Naive B cell (primary cell): Measurements from ENCODE around the gene TRDMT1. TPM values are rescaled to one million over a fixed set of nuclear protein-coding genes. Genes with fewer than 3 reads are reported as not detected.

ENCODE experiments used
- ATAC-seq, 2 donors: fragments of 150-1000 bp; cut with Tn5 transposase; 2 replicates each; pipeline ENCODE4 v1.10.0; 2021; ENCODE audit warnings: low read depth in 2 of 2, mild to moderate bottlenecking in 2 of 2, moderate library complexity in 2 of 2
- DNase-seq: peaks from one replicate; pipeline ENCODE4 v3.0.0; 2022
- H3K27ac Mint-ChIP-seq, 6 donors: one replicate each; pipeline ENCODE4 v1.8.0; 2020 to 2022; ENCODE audit warnings: mild to moderate bottlenecking in 6 of 6, mixed read lengths in 6 of 6, moderate library complexity in 5 of 6, inconsistent platforms in 2 of 6
- H3K27me3 Mint-ChIP-seq, 3 donors: one replicate each; pipeline ENCODE4 v1.8.0; 2021 to 2022; ENCODE audit warnings: mixed read lengths in 3 of 3, mild to moderate bottlenecking in 1 of 3
- H3K36me3 Mint-ChIP-seq, 2 donors: one replicate each; pipeline ENCODE4 v1.8.0; 2020 to 2022; ENCODE audit warnings: mixed read lengths in 2 of 2, inconsistent platforms in 1 of 2, mild to moderate bottlenecking in 1 of 2
- H3K4me1 Mint-ChIP-seq, 3 donors: one replicate each; pipeline ENCODE4 v1.8.0; 2020 to 2022; ENCODE audit warnings: mixed read lengths in 3 of 3, inconsistent platforms in 1 of 3, mild to moderate bottlenecking in 1 of 3, moderate library complexity in 1 of 3
- H3K4me3 Mint-ChIP-seq, 8 donors: one replicate each; pipeline ENCODE4 v1.8.0; 2020 to 2022; ENCODE audit warnings: mild to moderate bottlenecking in 8 of 8, mixed read lengths in 8 of 8, moderate library complexity in 8 of 8, inconsistent platforms in 2 of 8
- H3K9me3 Mint-ChIP-seq, 7 donors: one replicate each; pipeline ENCODE4 v1.8.0; 2020 to 2022; ENCODE audit warnings: mixed read lengths in 7 of 7, mild to moderate bottlenecking in 5 of 7, inconsistent platforms in 2 of 7, moderate library complexity in 1 of 7
- polyA plus RNA-seq, 6 donors: library from polyadenylated mRNA; unstranded; fragments of 300-500 nt; fragmentation: Illumina TruSeq; gene quantifications; one replicate each; pipeline ENCODE4 v1.2.3, GENCODE V29; 2021; ENCODE audit warnings: low read depth in 6 of 6

TRDMT1 gene
- polyA plus RNA-seq, 6 donors from 2014 or later, result 6.9 to 15.5 (median 9.6) TPM

DNA sequence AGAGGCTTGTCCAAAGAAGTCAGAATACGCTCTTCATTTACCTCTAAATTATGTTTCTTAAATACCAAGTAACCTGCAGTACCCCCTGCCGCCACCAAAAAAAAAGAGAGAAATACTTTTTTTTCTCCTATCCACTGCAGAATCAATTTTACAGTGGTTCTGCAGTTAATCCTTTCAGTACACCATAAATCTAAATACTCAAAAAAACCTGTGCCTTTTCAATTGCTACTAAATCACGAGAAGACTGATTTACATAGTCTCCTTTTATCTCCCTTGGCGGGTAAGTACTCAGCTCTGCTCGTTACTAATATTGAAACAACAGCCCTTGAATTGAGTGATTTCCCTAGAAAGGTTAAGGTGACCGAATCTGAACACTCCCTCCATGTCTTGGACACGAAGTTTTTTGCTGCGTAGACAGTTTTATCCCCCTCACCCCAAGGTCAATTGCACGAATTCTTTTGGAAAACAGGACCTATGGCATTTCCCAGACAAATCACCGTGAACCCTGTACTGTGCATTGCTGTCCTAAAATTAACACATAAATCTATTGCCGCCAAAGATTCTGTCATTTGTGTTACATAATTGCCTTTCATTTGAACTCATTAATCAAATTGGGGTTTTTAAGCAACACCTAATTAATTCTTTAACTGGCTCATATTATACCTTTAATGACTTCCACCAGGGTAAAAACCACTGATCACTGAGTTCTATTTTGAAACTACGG is 26.1 kb upstream of the TRDMT1 start:
- Mint-ChIP-seq H3K36me3 (no peaks in the 10 kb centered on the region), H3K27ac (peak overlapping the region; percentile 92 to 99 (median 96)), H3K9me3 (no peaks in the 10 kb centered on the region), H3K4me1 (peaks cover 28 to 50% (median 35%) of the 10 kb centered on the region in 3 donors), H3K4me3 (peak overlapping the region; percentile 76 to 99 (median 96)), H3K27me3 (peaks cover 0 to 4% (median 2%) of the 10 kb centered on the region in 3 donors)
- ATAC-seq, result no peak
- DNase-seq, result peak; percentile 54

DNA sequence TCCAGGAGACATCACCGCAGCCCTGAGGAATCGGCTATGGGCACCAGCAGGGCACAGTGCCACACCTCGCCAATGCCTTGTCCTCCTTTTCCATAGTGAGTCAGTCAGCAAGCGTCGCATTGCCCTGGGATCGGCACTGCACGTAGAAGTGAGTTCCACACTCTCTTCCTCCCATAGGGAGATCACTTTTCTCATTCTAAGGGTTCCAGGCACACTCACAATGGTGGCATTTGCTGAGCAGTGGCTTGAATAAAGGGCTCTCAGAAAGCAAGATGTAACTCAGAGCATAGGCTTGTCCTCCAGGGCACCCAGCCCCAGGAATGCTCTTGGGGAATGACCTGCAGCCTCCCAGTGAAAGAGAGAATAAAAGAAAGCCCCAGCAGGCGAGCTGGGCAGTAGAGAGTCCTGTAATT is 25.4 kb upstream of the TRDMT1 start:
- no peak for ATAC-seq
- H3K4me1 Mint-ChIP-seq, result peaks cover 33 to 56% (median 37%) of the 10 kb centered on the region in 3 donors
- no peaks in the 10 kb centered on the region for H3K9me3 Mint-ChIP-seq
- H3K36me3 Mint-ChIP-seq, result no peaks in the 10 kb centered on the region
- H3K27me3 Mint-ChIP-seq, result peaks cover 0 to 9% (median 7%) of the 10 kb centered on the region in 3 donors
- DNase-seq, result no peak
- H3K4me3 Mint-ChIP-seq, result peak overlapping the region; percentile 72 to 99 (median 95)
- H3K27ac Mint-ChIP-seq, result peak overlapping the region in 4 of 6 donors; percentile 80 to 99 (median 96)

DNA sequence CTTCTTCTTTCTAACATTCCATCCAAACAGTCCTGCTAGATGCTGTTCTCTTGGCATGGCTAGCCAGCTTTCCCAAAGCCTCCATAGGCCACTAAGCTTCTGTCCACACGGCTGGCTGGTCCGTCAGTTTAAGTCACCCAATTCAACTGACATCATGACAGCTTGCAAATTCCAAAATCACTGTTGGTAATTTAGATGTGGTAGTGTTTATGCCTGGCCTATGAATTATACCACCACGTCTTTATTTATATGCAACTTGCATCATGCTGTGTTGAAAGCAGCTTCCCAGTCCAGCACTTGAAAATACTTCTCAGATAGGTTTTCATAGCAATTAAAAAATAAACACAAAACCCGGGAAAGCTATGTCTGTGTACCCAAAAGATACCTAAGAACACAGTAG is 24.3 kb upstream of the TRDMT1 start:
- Mint-ChIP-seq H3K36me3 (no peaks in the 10 kb centered on the region), H3K4me3 (no peak overlapping the region), H3K27ac (no peak overlapping the region), H3K4me1 (peaks cover 31 to 54% (median 33%) of the 10 kb centered on the region in 3 donors), H3K27me3 (peaks cover 0 to 13% (median 7%) of the 10 kb centered on the region in 3 donors), H3K9me3 (no peaks in the 10 kb centered on the region)
- DNase-seq (no peak), ATAC-seq (no peak)

GRCh38 chr10:17222329-17222728 is 20.9 kb upstream of the TRDMT1 start:
- no peak for ATAC-seq
- peaks cover 0 to 14% (median 7%) of the 10 kb centered on the region in 3 donors for H3K27me3 Mint-ChIP-seq
- peaks cover 18 to 30% (median 22%) of the 10 kb centered on the region in 3 donors for H3K4me1 Mint-ChIP-seq
- no peak for DNase-seq
- H3K36me3 Mint-ChIP-seq, result no peaks in the 10 kb centered on the region
- H3K9me3 Mint-ChIP-seq, result no peaks in the 10 kb centered on the region
- no peak overlapping the region for H3K27ac Mint-ChIP-seq
- H3K4me3 Mint-ChIP-seq, result peak overlapping the region in 2 of 8 donors; percentile 1 to 53

- H3K36me3 Mint-ChIP-seq, result no peaks in the 10 kb centered on the region
- no peak overlapping the region for H3K27ac Mint-ChIP-seq
- ATAC-seq, result no peak
Observed at GRCh38 chr10:17220652-17221100, 19.2 kb upstream of the TRDMT1 start.

GRCh38 chr10:17219024-17219423 is 17.6 kb upstream of the TRDMT1 start:
- H3K4me3 Mint-ChIP-seq, result no peak overlapping the region

More at GRCh38 chr10:17220652-17221100, 19.2 kb upstream of the TRDMT1 start:
- no peaks in the 10 kb centered on the region for H3K9me3 Mint-ChIP-seq
- H3K4me3 Mint-ChIP-seq, result no peak overlapping the region
- peaks cover 5 to 15% (median 9%) of the 10 kb centered on the region in 3 donors for H3K4me1 Mint-ChIP-seq
- peaks cover 0 to 14% (median 7%) of the 10 kb centered on the region in 3 donors for H3K27me3 Mint-ChIP-seq
- no peak for DNase-seq

GRCh38 chr10:17217631-17218232 is 16.3 kb upstream of the TRDMT1 start:
- Mint-ChIP-seq H3K27me3 (peaks cover 0 to 11% (median 7%) of the 10 kb centered on the region in 3 donors), H3K27ac (no peak overlapping the region), H3K4me1 (peaks cover 5 to 6% (median 5%) of the 10 kb centered on the region in 3 donors), H3K36me3 (no peaks in the 10 kb centered on the region), H3K4me3 (no peak overlapping the region), H3K9me3 (no peaks in the 10 kb centered on the region)
- DNase-seq (no peak), ATAC-seq (no peak)

More at GRCh38 chr10:17219024-17219423, 17.6 kb upstream of the TRDMT1 start:
- DNase-seq (no peak), ATAC-seq (no peak)
- Mint-ChIP-seq H3K9me3 (no peaks in the 10 kb centered on the region), H3K36me3 (no peaks in the 10 kb centered on the region), H3K27me3 (peaks cover 0 to 14% (median 7%) of the 10 kb centered on the region in 3 donors), H3K4me1 (peaks cover 5 to 6% (median 5%) of the 10 kb centered on the region in 3 donors), H3K27ac (no peak overlapping the region)

GRCh38 chr10:17216901-17217395 is 15.5 kb upstream of the TRDMT1 start:
- Mint-ChIP-seq H3K4me3 (peak overlapping the region in 1 of 8 donors; percentile 66), H3K36me3 (no peaks in the 10 kb centered on the region), H3K27me3 (peaks cover 0 to 5% (median 0%) of the 10 kb centered on the region in 3 donors), H3K4me1 (peaks cover 0 to 2% (median 0%) of the 10 kb centered on the region in 3 donors), H3K9me3 (no peaks in the 10 kb centered on the region), H3K27ac (no peak overlapping the region)
- DNase-seq (no peak), ATAC-seq (no peak)

- H3K27me3 Mint-ChIP-seq, result peaks cover 0 to 5% (median 0%) of the 10 kb centered on the region in 3 donors
- peaks cover 0 to 2% (median 0%) of the 10 kb centered on the region in 3 donors for H3K4me1 Mint-ChIP-seq
- no peaks in the 10 kb centered on the region for H3K36me3 Mint-ChIP-seq
- no peak overlapping the region for H3K27ac Mint-ChIP-seq
- H3K4me3 Mint-ChIP-seq, result no peak overlapping the region
- H3K9me3 Mint-ChIP-seq, result no peaks in the 10 kb centered on the region
- no peak for DNase-seq
- ATAC-seq, result peak; percentile 21 to 61
Observed at GRCh38 chr10:17216217-17216900, 14.9 kb upstream of the TRDMT1 start.

DNA sequence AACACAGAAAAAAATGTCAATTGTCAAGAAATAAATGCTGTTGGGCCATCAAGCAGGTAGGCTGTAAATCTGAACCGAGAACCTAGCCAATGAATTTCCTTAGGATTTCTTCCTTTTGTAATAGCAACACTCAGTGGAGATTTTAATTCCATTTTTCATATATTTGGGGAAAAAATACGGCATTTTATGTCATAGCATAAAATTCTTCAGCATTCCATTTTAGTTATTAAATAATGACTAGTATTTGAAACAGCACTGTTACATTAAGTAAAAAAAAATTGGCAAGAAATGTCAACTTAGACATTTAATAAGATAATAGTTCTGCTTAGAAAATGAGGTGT is 14.3 kb upstream of the TRDMT1 start:
- Mint-ChIP-seq H3K4me3 (no peak overlapping the region), H3K27ac (no peak overlapping the region), H3K36me3 (no peaks in the 10 kb centered on the region)

DNA sequence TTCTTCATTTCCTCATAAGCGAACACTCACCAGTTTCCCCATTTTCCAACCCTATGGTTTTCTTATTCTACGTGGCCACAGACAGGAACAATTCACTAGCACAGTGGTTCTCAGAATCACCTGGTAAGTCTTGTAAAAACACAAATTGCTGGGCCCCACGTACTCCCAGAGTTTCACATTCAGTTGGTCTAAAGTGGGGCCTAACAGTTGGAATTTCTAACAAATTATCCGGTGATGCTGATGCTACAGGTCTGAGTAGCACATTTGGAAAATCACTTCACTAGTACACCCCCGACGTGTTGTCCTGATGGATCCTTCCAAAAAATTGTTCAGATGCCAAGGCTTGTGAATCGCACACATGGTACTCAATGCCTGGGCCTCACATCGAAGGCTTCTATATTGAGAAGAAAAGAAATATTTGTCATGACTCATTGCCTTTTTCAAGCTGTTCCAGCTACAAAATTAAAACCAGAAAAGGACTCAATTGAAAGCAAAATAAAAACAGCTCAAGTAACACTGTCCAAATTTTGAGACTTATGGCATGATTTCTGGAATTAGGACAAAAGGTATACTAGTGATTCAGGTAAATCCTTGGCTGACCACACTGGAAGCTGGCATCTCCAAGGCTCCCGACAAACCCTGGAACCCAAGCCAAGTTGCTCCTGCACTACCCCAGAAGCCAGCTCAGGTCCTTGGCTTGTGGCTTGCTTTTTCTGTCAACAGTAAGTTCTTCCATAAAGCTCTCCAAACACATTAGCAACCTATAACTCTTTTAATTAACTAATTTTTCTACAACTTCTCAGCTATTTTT is 13.7 kb upstream of the TRDMT1 start:
- Mint-ChIP-seq H3K27ac (no peak overlapping the region), H3K27me3 (no peaks in the 10 kb centered on the region), H3K9me3 (no peaks in the 10 kb centered on the region), H3K4me3 (no peak overlapping the region), H3K36me3 (no peaks in the 10 kb centered on the region), H3K4me1 (no peaks in the 10 kb centered on the region)
- ATAC-seq (no peak), DNase-seq (no peak)

More for the DNA sequence above, 14.3 kb upstream of the TRDMT1 start:
- no peak for DNase-seq
- Mint-ChIP-seq H3K9me3 (no peaks in the 10 kb centered on the region), H3K27me3 (peaks cover 0 to under 1% (median 0%) of the 10 kb centered on the region in 3 donors), H3K4me1 (no peaks in the 10 kb centered on the region)
- ATAC-seq, result no peak

GRCh38 chr10:17214526-17214925 is 13.1 kb upstream of the TRDMT1 start:
- Mint-ChIP-seq H3K27me3 (no peaks in the 10 kb centered on the region), H3K4me3 (no peak overlapping the region), H3K36me3 (no peaks in the 10 kb centered on the region), H3K9me3 (no peaks in the 10 kb centered on the region), H3K4me1 (no peaks in the 10 kb centered on the region), H3K27ac (no peak overlapping the region)
- DNase-seq (no peak), ATAC-seq (no peak)
